ENCODE data around the gene FHL5. TPM values are rescaled to one million over a fixed set of nuclear protein-coding genes. Genes with fewer than 3 reads are reported as not detected.

FHL5 gene
- total RNA-seq, 4 donors from 2014 or later: 11.6 to 24.8 (median 18.1) TPM

DNA sequence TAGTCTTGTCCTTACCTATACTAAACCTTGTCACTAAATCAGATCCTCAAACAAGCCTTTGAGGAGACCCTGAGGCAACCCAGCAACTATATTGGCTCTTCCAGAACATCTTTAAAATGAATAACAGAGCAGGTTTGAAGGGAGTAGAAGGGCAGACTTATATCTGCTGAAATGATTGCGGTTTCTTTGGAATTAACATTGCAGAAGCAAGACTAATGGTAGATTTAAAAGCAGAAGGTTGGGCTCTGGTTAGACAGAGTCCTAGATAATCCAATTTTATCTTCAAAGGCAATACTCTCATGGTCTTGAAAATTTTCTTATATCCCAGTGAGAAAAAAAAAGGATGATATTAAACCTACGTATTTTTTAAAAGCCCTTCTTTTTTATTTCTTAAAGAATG, 19.1 kb downstream of the FHL5 start:
- intact Hi-C loops (cut with DNase I; ENCODE audit: low total_unique reads) (no loop called here), in situ Hi-C loops (cut with MboI; ENCODE audit: low sequenced_read_pairs in 4 of 4) (no loop called here)
- DNase-seq (no peak), ATAC-seq (no peak)
- H3K4me1 ChIP-seq: no peaks in the 10 kb centered on the region
- H3K36me3 ChIP-seq: no peaks in the 10 kb centered on the region
- no peaks in the 10 kb centered on the region for H3K27me3 ChIP-seq
- no peaks in the 10 kb centered on the region for H3K9me3 ChIP-seq
- H3K4me3 ChIP-seq: no peak overlapping the region
- H3K27ac ChIP-seq: peak overlapping the region in 3 of 4 donors; percentile 27 to 48 (median 35)
- no peak for TF ChIP-seq CTCF (IDR thresholded peaks at IDR 0.05 in 4 of 5, conservative IDR thresholded peaks at IDR 0.05 in 1 of 5)
- no peak for TF ChIP-seq POLR2A (IDR thresholded peaks at IDR 0.05)

- H3K4me3 ChIP-seq: no peak overlapping the region
- in situ Hi-C loops (cut with MboI; ENCODE audit: low sequenced_read_pairs in 4 of 4) (no loop called here), intact Hi-C loops (cut with DNase I; ENCODE audit: low total_unique reads) (no loop called here)
- H3K27me3 ChIP-seq: no peaks in the 10 kb centered on the region
- TF ChIP-seq POLR2A (IDR thresholded peaks at IDR 0.05) (no peak), CTCF (IDR thresholded peaks at IDR 0.05 in 4 of 5, conservative IDR thresholded peaks at IDR 0.05 in 1 of 5) (no peak)
- no peaks in the 10 kb centered on the region for H3K9me3 ChIP-seq
- DNase-seq (no peak), ATAC-seq (no peak)
- H3K36me3 ChIP-seq: no peaks in the 10 kb centered on the region
- H3K4me1 ChIP-seq: no peaks in the 10 kb centered on the region
- H3K27ac ChIP-seq: peak overlapping the region in 2 of 4 donors; percentile 35 to 48
Measured at GRCh38 chr6:96582436-96582835, 19.5 kb downstream of the FHL5 start.

DNA sequence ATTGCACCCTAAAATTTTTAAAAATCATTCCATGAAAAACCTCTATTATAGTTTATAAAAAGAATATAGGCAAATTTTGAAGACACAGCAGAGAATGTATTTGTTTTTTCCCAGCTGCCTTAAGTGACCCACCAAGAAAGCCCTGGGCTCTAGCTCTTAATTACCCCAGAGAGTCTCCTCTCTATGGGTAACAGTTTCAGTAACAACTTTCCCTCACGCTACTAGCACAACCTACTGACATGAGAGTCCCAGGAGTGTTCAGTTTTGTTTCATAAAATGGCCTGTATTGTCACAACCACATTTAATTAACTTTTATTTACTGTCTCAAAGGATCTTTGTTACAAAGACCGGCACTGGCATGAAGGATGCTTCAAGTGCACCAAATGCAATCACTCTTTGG, 41.5 kb downstream of the FHL5 start:
- intact Hi-C loops (cut with DNase I; ENCODE audit: low total_unique reads): no loop called here
- Histone ChIP-seq H3K4me1 (peaks cover 0 to 3% of the 10 kb centered on the region in 2 donors), H3K36me3 (no peaks in the 10 kb centered on the region), H3K27me3 (no peaks in the 10 kb centered on the region), H3K4me3 (no peak overlapping the region), H3K27ac (no peak overlapping the region), H3K9me3 (no peaks in the 10 kb centered on the region)
- no peak for TF ChIP-seq CTCF (IDR thresholded peaks at IDR 0.05 in 4 of 5, conservative IDR thresholded peaks at IDR 0.05 in 1 of 5)
- TF ChIP-seq POLR2A (IDR thresholded peaks at IDR 0.05): no peak
- no peak for DNase-seq
- in situ Hi-C loops (cut with MboI; ENCODE audit: low sequenced_read_pairs in 4 of 4): no loop called here
- ATAC-seq: no peak

GRCh38 chr6:96608074-96608473, 45.1 kb downstream of the FHL5 start:
- Histone ChIP-seq H3K36me3 (no peaks in the 10 kb centered on the region), H3K27ac (no peak overlapping the region), H3K4me3 (no peak overlapping the region), H3K4me1 (no peaks in the 10 kb centered on the region), H3K27me3 (no peaks in the 10 kb centered on the region), H3K9me3 (no peaks in the 10 kb centered on the region)
- in situ Hi-C loops (cut with MboI; ENCODE audit: low sequenced_read_pairs in 4 of 4) (no loop called here), intact Hi-C loops (cut with DNase I; ENCODE audit: low total_unique reads) (no loop called here)
- no peak for ATAC-seq
- TF ChIP-seq POLR2A (IDR thresholded peaks at IDR 0.05) (no peak), CTCF (IDR thresholded peaks at IDR 0.05 in 4 of 5, conservative IDR thresholded peaks at IDR 0.05 in 1 of 5) (no peak)
- no peak for DNase-seq

GRCh38 chr6:96610019-96610418, 47.1 kb downstream of the FHL5 start:
- in situ Hi-C loops (cut with MboI; ENCODE audit: low sequenced_read_pairs in 4 of 4): no loop called here
- no peak overlapping the region for H3K27ac ChIP-seq

More at GRCh38 chr6:96610019-96610418, 47.1 kb downstream of the FHL5 start:
- no peaks in the 10 kb centered on the region for H3K36me3 ChIP-seq
- DNase-seq (no peak), ATAC-seq (no peak)
- TF ChIP-seq CTCF (IDR thresholded peaks at IDR 0.05 in 4 of 5, conservative IDR thresholded peaks at IDR 0.05 in 1 of 5): no peak
- TF ChIP-seq POLR2A (IDR thresholded peaks at IDR 0.05): no peak
- no peak overlapping the region for H3K4me3 ChIP-seq
- H3K9me3 ChIP-seq: no peaks in the 10 kb centered on the region
- no peaks in the 10 kb centered on the region for H3K4me1 ChIP-seq
- intact Hi-C loops (cut with DNase I; ENCODE audit: low total_unique reads): no loop called here
- no peaks in the 10 kb centered on the region for H3K27me3 ChIP-seq
